Midbrain (tissue), 1 donor: ENCODE measurements around the gene EDIL3.

Source experiments
- DNase-seq: peaks from one replicate; lab custom pipeline; 2025; lab: John Stamatoyannopoulos, UW

The EDIL3 gene

GRCh38 chr5:84259283-84260045 is 125.2 kb downstream of the EDIL3 start:
- no peak for DNase-seq

GRCh38 chr5:84257061-84257460 is 127.6 kb downstream of the EDIL3 start:
- DNase-seq: no peak

GRCh38 chr5:84255315-84255714 is 129.4 kb downstream of the EDIL3 start:
- no peak for DNase-seq

- DNase-seq: no peak
Observed at GRCh38 chr5:84253946-84254345, 130.7 kb downstream of the EDIL3 start.

GRCh38 chr5:84251503-84251902 is 133.2 kb downstream of the EDIL3 start:
- DNase-seq: no peak

- no peak for DNase-seq
Observed at GRCh38 chr5:84249918-84250630, 134.6 kb downstream of the EDIL3 start.

GRCh38 chr5:84248013-84248412 is 136.7 kb downstream of the EDIL3 start:
- DNase-seq: no peak

GRCh38 chr5:84242286-84242685 is 142.4 kb downstream of the EDIL3 start:
- DNase-seq: no peak

- no peak for DNase-seq
Observed at GRCh38 chr5:84239494-84239893, 145.2 kb downstream of the EDIL3 start.

GRCh38 chr5:84237126-84237525 is 147.6 kb downstream of the EDIL3 start:
- DNase-seq: no peak

GRCh38 chr5:84231433-84231832 is 153.2 kb downstream of the EDIL3 start:
- DNase-seq: no peak

GRCh38 chr5:84229045-84229444 is 155.6 kb downstream of the EDIL3 start:
- DNase-seq: no peak

GRCh38 chr5:84228266-84228665 is 156.4 kb downstream of the EDIL3 start:
- DNase-seq: no peak

GRCh38 chr5:84227236-84227635 is 157.4 kb downstream of the EDIL3 start:
- no peak for DNase-seq

- DNase-seq: no peak
Observed at GRCh38 chr5:84218546-84218945, 166.1 kb downstream of the EDIL3 start.

GRCh38 chr5:84215521-84215920 is 169.2 kb downstream of the EDIL3 start:
- no peak for DNase-seq

GRCh38 chr5:84213861-84214260 is 170.8 kb downstream of the EDIL3 start:
- no peak for DNase-seq

- no peak for DNase-seq
Observed at GRCh38 chr5:84213212-84213611, 171.5 kb downstream of the EDIL3 start.

GRCh38 chr5:84204772-84205171 is 179.9 kb downstream of the EDIL3 start:
- no peak for DNase-seq

- no peak for DNase-seq
Observed at GRCh38 chr5:84202136-84202535, 182.5 kb downstream of the EDIL3 start.

- no peak for DNase-seq
Observed at GRCh38 chr5:84197538-84197937, 187.1 kb downstream of the EDIL3 start.

GRCh38 chr5:84191281-84191680 is 193.4 kb downstream of the EDIL3 start:
- DNase-seq: no peak

GRCh38 chr5:84184857-84185256 is 199.8 kb downstream of the EDIL3 start:
- no peak for DNase-seq

- DNase-seq: no peak
Observed at GRCh38 chr5:84181093-84181492, 203.6 kb downstream of the EDIL3 start.
